ENCODE data around the gene CLCF1. TPM values are rescaled to one million over a fixed set of nuclear protein-coding genes. Genes with fewer than 3 reads are reported as not detected.

Gene CLCF1
- total and polyA plus RNA-seq, 10 of the 15 experiments (the other 5 are each of a cell fraction or from before 2014, with no cell fraction given) = 0.16 to 2.1 (median 0.63) TPM; not detected in 1

- ChIA-PET RAD21 (ENCODE audit: unreplicated experiment) (interaction anchor here (3.2 to 10.1 kb wide), 5 partner anchors 7 to 34 kb away, joined by 25 to 525 read pairs (median 102); partner anchors contain the start of genes CLCF1 and POLD4), CTCF (interaction anchor here (0.6 to 26.2 kb wide), 11 partner anchors 9 to 317 kb away, joined by 3 to 1301 read pairs (median 35); partner anchors contain the start of genes CLCF1, POLD4 and RAD9A)
- intact Hi-C loops (cut with micrococcal nuclease; ENCODE audit: unreplicated experiment) = no loop called here
- TF ChIP-seq CUX1 (IDR thresholded peaks at IDR 0.05; ENCODE audit: insufficient replicate concordance, low read depth, low read length) = no peak
- peak; percentile 36 for TF ChIP-seq SKIL (IDR thresholded peaks at IDR 0.05; ENCODE audit: low read depth, poor library complexity, severe bottlenecking)
- peak; percentile 58; the same call in 1 of the 2 replicates for TF ChIP-seq IRF4 (IDR thresholded peaks at IDR 0.05; ENCODE audit: low read depth, low read length)
- TF ChIP-seq HDGF (IDR thresholded peaks at IDR 0.05) = 0 out of 2 replicates have a peak, but pooled peaks have one; percentile 18
- TF ChIP-seq RUNX3 (IDR thresholded peaks at IDR 0.05; ENCODE audit: low read length) = no peak
- TF ChIP-seq IKZF1 (conservative IDR thresholded peaks at IDR 0.05) = peak; percentile 60
- no peak for TF ChIP-seq GATAD2B (conservative IDR thresholded peaks at IDR 0.05; ENCODE audit: low read depth)
- TF ChIP-seq BCLAF1 (IDR thresholded peaks at IDR 0.05) = no peak
- TF ChIP-seq EED (IDR thresholded peaks at IDR 0.05; ENCODE audit: low read depth) = peak; percentile 54; the same call in 1 of the 2 replicates
- TF ChIP-seq IKZF2 (IDR thresholded peaks at IDR 0.05) = peak; percentile 57 to 64
- 0 out of 3 replicates have a peak, but pooled peaks have one; percentile 45 for TF ChIP-seq POU2F2 (IDR thresholded peaks at IDR 0.05; ENCODE audit: borderline replicate concordance, low read depth, low read length)
- peak; percentile 30; the same call in 1 of the 2 replicates for TF ChIP-seq JUNB (IDR thresholded peaks at IDR 0.05)
Measured at GRCh38 chr11:67347964-67348749, 25.2 kb downstream of the CLCF1 start.

More at GRCh38 chr11:67347964-67348749, 25.2 kb downstream of the CLCF1 start:
- Histone ChIP-seq H3K9me3 (replicated peaks; ENCODE audit: control insufficient read depth, insufficient read depth, low read length) (no peaks in the 10 kb centered on the region), H3K27ac (ENCODE audit: control insufficient read depth, insufficient read depth) (no peak overlapping the region), H2AFZ (ENCODE audit: control insufficient read depth, low read depth, low read length) (no peak overlapping the region), H3K36me3 (ENCODE audit: control insufficient read depth in 2 of 2, insufficient read depth in 2 of 2, low read length in 1 of 2) (no peaks in the 10 kb centered on the region), H4K20me1 (ENCODE audit: control insufficient read depth, insufficient read depth) (no peaks in the 10 kb centered on the region), H3K4me3 (no peak overlapping the region), H3K27me3 (replicated peaks in 1 of 2; ENCODE audit: control insufficient read depth in 2 of 2, insufficient read depth in 2 of 2, low read length in 1 of 2) (no peaks in the 10 kb centered on the region), H3K9ac (ENCODE audit: control insufficient read depth, insufficient read depth, low read length) (no peak overlapping the region), H3K4me2 (ENCODE audit: control insufficient read depth, insufficient read depth) (no peak overlapping the region), H3K79me2 (ENCODE audit: control insufficient read depth, insufficient read depth, low read length) (peaks cover 18% of the 10 kb centered on the region), H3K4me1 (ENCODE audit: control insufficient read depth, insufficient read depth, low read length) (peaks cover 58% of the 10 kb centered on the region)
- POLR2A ChIA-PET = interaction anchor here (0.7 to 11.4 kb wide), 3 partner anchors 31 to 118 kb away, joined by 3 to 183 read pairs (median 50); no protein-coding TSS in a partner anchor
- ATAC-seq (no peak), FAIRE-seq (no peak), DNase-seq (ENCODE audit: low read depth, low spot score) (no peak)
- no TSS peak for BruUV-seq (replicated peaks)
- in situ Hi-C loops (cut with MboI) = no loop called here
- SMC1A ChIA-PET (ENCODE audit: uncharacterized antibody, unreplicated experiment) = interaction anchor here (0.6 to 15.8 kb wide), 10 partner anchors 6 to 88 kb away, joined by 3 to 646 read pairs (median 10); partner anchors contain the start of genes CLCF1 and POLD4
- 9% methylated on average over 11 of the region's 11 CpGs for WGBS (ENCODE audit: insufficient coverage, insufficient replicate concordance, low lambda C conversion rate, missing lambda C conversion rate)
